ENCODE measurements around the gene FMNL2. TPM values are rescaled to one million over a fixed set of nuclear protein-coding genes. Genes with fewer than 3 reads are reported as not detected.

Gene FMNL2
- total RNA-seq, result 5.5 TPM
- long read RNA-seq, partial matches to known transcripts, result 0 of 1 reads
- long read RNA-seq, other reads (novel, unspliced or antisense), result 1 of 1 reads

- intact Hi-C loops (cut with micrococcal nuclease), result no loop called here
- peak within 1 kb of the TSS; percentile 97 for H3K4me3 ChIP-seq
- TF ChIP-seq, protein P1, sequence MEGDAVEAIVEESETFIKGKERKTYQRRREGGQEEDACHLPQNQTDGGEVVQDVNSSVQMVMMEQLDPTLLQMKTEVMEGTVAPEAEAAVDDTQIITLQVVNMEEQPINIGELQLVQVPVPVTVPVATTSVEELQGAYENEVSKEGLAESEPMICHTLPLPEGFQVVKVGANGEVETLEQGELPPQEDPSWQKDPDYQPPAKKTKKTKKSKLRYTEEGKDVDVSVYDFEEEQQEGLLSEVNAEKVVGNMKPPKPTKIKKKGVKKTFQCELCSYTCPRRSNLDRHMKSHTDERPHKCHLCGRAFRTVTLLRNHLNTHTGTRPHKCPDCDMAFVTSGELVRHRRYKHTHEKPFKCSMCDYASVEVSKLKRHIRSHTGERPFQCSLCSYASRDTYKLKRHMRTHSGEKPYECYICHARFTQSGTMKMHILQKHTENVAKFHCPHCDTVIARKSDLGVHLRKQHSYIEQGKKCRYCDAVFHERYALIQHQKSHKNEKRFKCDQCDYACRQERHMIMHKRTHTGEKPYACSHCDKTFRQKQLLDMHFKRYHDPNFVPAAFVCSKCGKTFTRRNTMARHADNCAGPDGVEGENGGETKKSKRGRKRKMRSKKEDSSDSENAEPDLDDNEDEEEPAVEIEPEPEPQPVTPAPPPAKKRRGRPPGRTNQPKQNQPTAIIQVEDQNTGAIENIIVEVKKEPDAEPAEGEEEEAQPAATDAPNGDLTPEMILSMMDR (IDR thresholded peaks at IDR 0.05; ENCODE audit: borderline replicate concordance), result no peak
- no peaks in the 10 kb centered on the region for H3K36me3 ChIP-seq
- H3K9me3 ChIP-seq (replicated peaks), result no peaks in the 10 kb centered on the region
- H3K4me1 ChIP-seq, result peaks cover 44% of the 10 kb centered on the region
- H3K27ac ChIP-seq (replicated peaks), result peak within 1 kb of the TSS; percentile 89
- DNase-seq, result peak; percentile 88
- H3K27me3 ChIP-seq (ENCODE audit: low read depth), result no peaks in the 10 kb centered on the region
Observed at GRCh38 chr2:152335016-152335725, at the start of gene FMNL2. TSS of gene FMNL2 (plus strand) at chr2:152335174.

- Histone ChIP-seq H3K27ac (replicated peaks) (no peak overlapping the region), H3K36me3 (no peaks in the 10 kb centered on the region), H3K4me3 (no peak overlapping the region), H3K9me3 (replicated peaks) (no peaks in the 10 kb centered on the region), H3K4me1 (no peaks in the 10 kb centered on the region), H3K27me3 (ENCODE audit: low read depth) (no peaks in the 10 kb centered on the region)
- no peak for DNase-seq
- TF ChIP-seq, protein P1 (IDR thresholded peaks at IDR 0.05; ENCODE audit: borderline replicate concordance), result no peak
- intact Hi-C loops (cut with micrococcal nuclease), result no loop called here
Observed at GRCh38 chr2:152292991-152293390, 42.0 kb upstream of the FMNL2 start.

GRCh38 chr2:152297715-152298114 is 37.3 kb upstream of the FMNL2 start:
- Histone ChIP-seq H3K4me1 (no peaks in the 10 kb centered on the region), H3K27ac (replicated peaks) (no peak overlapping the region), H3K4me3 (no peak overlapping the region), H3K27me3 (ENCODE audit: low read depth) (no peaks in the 10 kb centered on the region), H3K36me3 (no peaks in the 10 kb centered on the region), H3K9me3 (replicated peaks) (no peaks in the 10 kb centered on the region)
- TF ChIP-seq, protein P1 (IDR thresholded peaks at IDR 0.05; ENCODE audit: borderline replicate concordance), result no peak
- no peak for DNase-seq
- intact Hi-C loops (cut with micrococcal nuclease), result no loop called here

DNA sequence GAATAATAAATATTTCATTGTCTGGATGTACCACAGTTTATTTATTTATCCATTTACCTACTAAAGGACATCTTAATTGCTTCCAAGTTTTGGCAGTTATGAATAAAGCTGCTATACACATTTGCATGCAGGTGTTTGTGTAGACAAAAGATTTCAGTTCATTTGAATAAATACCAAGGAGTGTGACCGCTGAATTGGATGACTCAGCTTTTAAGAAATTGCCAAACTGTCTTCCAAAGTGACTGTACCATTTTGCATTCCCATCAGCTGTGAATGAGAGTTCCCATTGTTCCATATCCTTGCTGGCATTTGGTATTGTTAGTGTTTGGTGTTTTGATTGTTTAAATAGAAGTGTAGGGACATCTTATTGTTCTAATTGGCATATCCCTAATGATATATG is 36.2 kb upstream of the FMNL2 start:
- intact Hi-C loops (cut with micrococcal nuclease), result no loop called here
- Histone ChIP-seq H3K4me1 (no peaks in the 10 kb centered on the region), H3K27me3 (ENCODE audit: low read depth) (no peaks in the 10 kb centered on the region), H3K36me3 (no peaks in the 10 kb centered on the region), H3K4me3 (no peak overlapping the region), H3K9me3 (replicated peaks) (no peaks in the 10 kb centered on the region), H3K27ac (replicated peaks) (no peak overlapping the region)
- TF ChIP-seq, protein P1 (IDR thresholded peaks at IDR 0.05; ENCODE audit: borderline replicate concordance), result no peak
- no peak for DNase-seq

GRCh38 chr2:152301131-152301530 is 33.8 kb upstream of the FMNL2 start:
- no peak overlapping the region for H3K4me3 ChIP-seq
- no peak for DNase-seq
- no peaks in the 10 kb centered on the region for H3K4me1 ChIP-seq
- no peaks in the 10 kb centered on the region for H3K9me3 ChIP-seq (replicated peaks)
- intact Hi-C loops (cut with micrococcal nuclease), result no loop called here
- TF ChIP-seq, protein P1 (IDR thresholded peaks at IDR 0.05; ENCODE audit: borderline replicate concordance), result no peak
- no peak overlapping the region for H3K27ac ChIP-seq (replicated peaks)
- H3K36me3 ChIP-seq, result no peaks in the 10 kb centered on the region
- no peaks in the 10 kb centered on the region for H3K27me3 ChIP-seq (ENCODE audit: low read depth)
